Measurements from ENCODE around the gene OR1G1.
"Not testable (repeated sequence)": the region's sequence is repeated elsewhere in the genome, so short reads cannot be mapped to it uniquely, and the experiment has no call there.

OR1G1 gene

GRCh38 chr17:3127451-3127850 is at the start of gene OR1G1:
Gene OR1G1, minus strand, starts transcription at chr17:3127551. Its CDS starts 0 bp downstream, at chr17:3127551.
- H3K4me3 ChIP-seq (ENCODE audit: low read depth, low read length): no peak within 1 kb of the TSS

DNA sequence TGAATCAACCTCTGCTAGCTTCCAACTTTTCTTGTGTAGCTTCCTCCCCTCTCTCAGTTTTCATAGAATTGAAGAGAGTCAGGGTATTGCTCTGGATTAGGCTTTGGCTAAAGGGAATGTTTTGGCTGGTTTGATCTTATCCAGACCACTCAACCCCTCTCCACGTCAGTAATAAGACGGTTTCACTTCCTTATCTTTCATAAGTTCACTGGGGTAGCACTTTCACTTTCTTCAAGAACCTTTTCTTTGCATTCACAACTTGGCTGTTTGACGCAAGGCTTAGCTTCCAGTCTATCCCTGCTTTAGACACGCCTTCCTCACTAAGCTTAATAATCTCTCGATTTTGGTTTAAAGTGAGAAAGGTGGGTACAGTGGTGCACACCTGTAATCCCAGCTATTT is 40.2 kb upstream of the OR1G1 start:
- H3K4me3 ChIP-seq (ENCODE audit: low read depth, low read length): no peak overlapping the region

DNA sequence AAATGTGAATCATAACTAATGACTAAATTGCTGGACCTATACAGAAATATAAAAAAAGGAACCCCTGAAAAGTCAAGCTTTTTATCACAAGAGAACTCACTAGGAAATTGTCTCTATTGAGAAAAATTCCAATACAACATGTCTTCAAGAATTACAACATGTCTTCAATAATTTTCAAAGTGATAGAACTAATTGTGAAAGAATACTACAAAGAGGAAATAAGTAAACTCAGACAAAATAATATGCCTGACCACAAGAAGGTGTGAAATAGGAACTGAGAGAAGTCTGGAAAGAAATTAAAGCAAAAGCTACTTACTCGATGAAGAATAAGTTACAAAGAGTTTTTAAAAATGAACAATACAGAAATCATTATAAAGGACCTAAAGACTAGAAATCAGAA is 29.9 kb upstream of the OR1G1 start:
- H3K4me3 ChIP-seq (ENCODE audit: low read depth, low read length): no peak overlapping the region

GRCh38 chr17:3137494-3137893 is 10.1 kb upstream of the OR1G1 start:
- H3K4me3 ChIP-seq (ENCODE audit: low read depth, low read length): not testable (repeated sequence)

DNA sequence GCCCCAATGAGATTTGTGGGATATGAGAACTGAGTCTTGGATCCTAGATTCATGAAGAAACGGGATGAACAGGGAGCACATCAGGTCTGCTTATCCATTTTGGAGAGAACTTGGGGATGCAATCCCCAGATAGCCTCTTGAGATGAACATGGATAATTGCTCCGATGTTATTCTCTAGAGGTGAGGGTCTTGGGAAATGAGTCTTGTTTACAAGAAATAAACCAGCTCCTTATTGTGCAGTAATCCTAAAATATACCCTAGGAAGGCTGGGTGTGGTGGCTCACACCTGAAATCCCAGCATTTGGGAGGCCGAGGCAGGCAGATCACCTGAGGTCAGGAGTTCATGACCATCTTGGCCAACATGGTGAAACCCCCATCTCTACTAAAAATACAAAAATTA is 23.0 kb downstream of the OR1G1 start, which contains the start of gene OR1D2:
Gene OR1D2, minus strand, starts transcription at position 101 of the 400 bp plus-strand sequence. CDS start 11,426 bp downstream, outside the sequence.
- no peak within 1 kb of the TSS for H3K4me3 ChIP-seq (ENCODE audit: low read depth, low read length)
